Peyer's patch (tissue), 4 donors: ENCODE measurements around the gene ZBTB16. TPM values are rescaled to one million over a fixed set of nuclear protein-coding genes. Genes with fewer than 3 reads are reported as not detected.

Experiments used
- DNase-seq, 3 donors: peaks; one replicate each; pipeline ENCODE4 v3.0.0-alpha.2; 2017 to 2019
- H3K27ac ChIP-seq, 4 donors: fragments of 200-600 bp; sonication (generic); one replicate each; pipeline ENCODE4 v1.5.1; 2016 to 2019
- H3K27me3 ChIP-seq, 2 donors: fragments of 200-600 bp; sonication (generic); one replicate each; pipeline ENCODE4 v1.5.1; 2019
- H3K36me3 ChIP-seq, 3 donors: fragments of 200-600 bp; sonication (generic); one replicate each; pipeline ENCODE4 v1.5.1; 2016 to 2019
- H3K4me1 ChIP-seq, 4 donors: fragments of 200-600 bp; sonication (generic); one replicate each; pipeline ENCODE4 v1.5.1; 2016 to 2019
- H3K4me3 ChIP-seq, 4 donors: fragments of 200-600 bp; sonication (generic); 1 replicate in 3 of 4; 2 replicates in 1 of 4; pipeline ENCODE4 v1.5.1; 2016 to 2019; ENCODE audit warnings: mild to moderate bottlenecking in 1 of 4
- H3K9me3 ChIP-seq, 4 donors: fragments of 200-600 bp; sonication (generic); one replicate each; pipeline ENCODE4 v1.5.1; 2016 to 2019; ENCODE audit warnings: mild to moderate bottlenecking in 1 of 4
- CTCF ChIP-seq, 6 experiments: fragments of 450-650 bp in 4 of 6; fragments of 200-600 bp in 2 of 6; sonication (generic) in 1 of 6; IDR thresholded peaks; one replicate each; pipeline ENCODE4 v1.5.1; 2017 to 2019; ENCODE audit warnings: antibody characterized with exemption in 6 of 6, mild to moderate bottlenecking in 3 of 6, moderate library complexity in 1 of 6
- POLR2A ChIP-seq, 2 donors: fragments of 450-650 bp; IDR thresholded peaks; one replicate each; pipeline ENCODE4 v1.5.1; 2017; ENCODE audit warnings: antibody characterized with exemption in 2 of 2, mild to moderate bottlenecking in 2 of 2, moderate library complexity in 2 of 2
- total RNA-seq, 4 donors: library from RNA; depleted of rRNA; stranded (reverse); fragments of >200 nt; gene quantifications; one replicate each; pipeline ENCODE4 v1.1.0, GENCODE V29; 2016

Gene ZBTB16
- total RNA-seq, 4 donors from 2014 or later, result 84.8 to 257 (median 155) TPM

GRCh38 chr11:114289779-114290178 lies 230.3 kb downstream of the ZBTB16 start:
- TF ChIP-seq CTCF (IDR thresholded peaks at IDR 0.05) (no peak), POLR2A (IDR thresholded peaks at IDR 0.05) (no peak)

GRCh38 chr11:114290503-114291235 lies 231.2 kb downstream of the ZBTB16 start:
- Histone ChIP-seq H3K9me3 (no peaks in the 10 kb centered on the region), H3K4me1 (no peaks in the 10 kb centered on the region), H3K27me3 (no peaks in the 10 kb centered on the region), H3K4me3 (no peak overlapping the region), H3K36me3 (no peaks in the 10 kb centered on the region), H3K27ac (no peak overlapping the region)
- TF ChIP-seq POLR2A (IDR thresholded peaks at IDR 0.05) (no peak), CTCF (IDR thresholded peaks at IDR 0.05) (no peak)
- no peak for DNase-seq

More at GRCh38 chr11:114289779-114290178, 230.3 kb downstream of the ZBTB16 start:
- no peaks in the 10 kb centered on the region for H3K36me3 ChIP-seq
- H3K27me3 ChIP-seq, result no peaks in the 10 kb centered on the region
- H3K27ac ChIP-seq, result no peak overlapping the region
- H3K4me3 ChIP-seq, result no peak overlapping the region
- H3K9me3 ChIP-seq, result no peaks in the 10 kb centered on the region
- no peaks in the 10 kb centered on the region for H3K4me1 ChIP-seq
- no peak for DNase-seq

GRCh38 chr11:114291381-114291780 lies 231.9 kb downstream of the ZBTB16 start:
- Histone ChIP-seq H3K4me1 (no peaks in the 10 kb centered on the region), H3K27me3 (no peaks in the 10 kb centered on the region), H3K36me3 (no peaks in the 10 kb centered on the region), H3K9me3 (no peaks in the 10 kb centered on the region), H3K4me3 (no peak overlapping the region), H3K27ac (peak overlapping the region in 2 of 4 donors; percentile 14 to 88)
- DNase-seq, result no peak
- TF ChIP-seq CTCF (IDR thresholded peaks at IDR 0.05) (no peak), POLR2A (IDR thresholded peaks at IDR 0.05) (no peak)

GRCh38 chr11:114291842-114292680 lies 232.6 kb downstream of the ZBTB16 start:
- Histone ChIP-seq H3K27me3 (no peaks in the 10 kb centered on the region), H3K9me3 (no peaks in the 10 kb centered on the region), H3K36me3 (no peaks in the 10 kb centered on the region), H3K4me1 (no peaks in the 10 kb centered on the region), H3K27ac (peak overlapping the region in 2 of 4 donors; percentile 14 to 88), H3K4me3 (no peak overlapping the region)
- no peak for DNase-seq
- no peak for TF ChIP-seq CTCF (IDR thresholded peaks at IDR 0.05)
- no peak for TF ChIP-seq POLR2A (IDR thresholded peaks at IDR 0.05)

- H3K27me3 ChIP-seq, result no peaks in the 10 kb centered on the region
These were observed 233.7 kb downstream of the ZBTB16 start for GRCh38 chr11:114293201-114293711.

More at GRCh38 chr11:114293201-114293711, 233.7 kb downstream of the ZBTB16 start:
- Histone ChIP-seq H3K9me3 (no peaks in the 10 kb centered on the region), H3K4me1 (no peaks in the 10 kb centered on the region), H3K4me3 (no peak overlapping the region), H3K27ac (peak overlapping the region in 3 of 4 donors; percentile 23 to 88 (median 59)), H3K36me3 (no peaks in the 10 kb centered on the region)
- TF ChIP-seq POLR2A (IDR thresholded peaks at IDR 0.05) (no peak), CTCF (IDR thresholded peaks at IDR 0.05) (no peak)
- DNase-seq, result no peak
